Measurements from ENCODE around the gene NAT14. TPM values are rescaled to one million over a fixed set of nuclear protein-coding genes. Genes with fewer than 3 reads are reported as not detected.

The NAT14 gene
- polyA plus RNA-seq, 1 donor (not counting 4 experiments of a cell fraction or from before 2014, with no cell fraction given) = 11.0 TPM

DNA sequence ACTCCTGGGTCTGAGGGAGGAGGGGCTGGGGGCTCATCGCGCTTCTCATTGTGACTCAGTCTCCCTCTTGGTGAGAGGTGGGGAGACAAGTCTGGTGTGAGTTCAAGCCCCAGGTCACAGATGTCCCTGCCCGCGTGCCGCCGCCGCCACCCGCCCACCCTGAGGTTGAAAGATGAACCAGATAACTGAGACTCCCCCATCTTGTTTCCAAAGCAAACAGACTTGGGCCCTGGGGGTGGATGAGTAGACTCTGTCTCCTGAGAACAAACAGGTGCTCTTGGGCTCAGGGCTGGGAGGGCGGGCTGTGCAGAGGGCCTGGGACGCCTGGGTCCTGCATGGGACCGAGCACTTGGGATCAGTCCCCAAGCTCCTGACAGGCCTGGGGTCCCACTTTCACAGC lies 51.4 kb downstream of the NAT14 start:
- H2AFZ ChIP-seq (ENCODE audit: control insufficient read depth, low read length) = no peak overlapping the region
- H3K79me2 ChIP-seq (ENCODE audit: control insufficient read depth, insufficient read depth, low read length) = no peaks in the 10 kb centered on the region
- H3K4me2 ChIP-seq (ENCODE audit: control insufficient read depth, extremely low read depth, insufficient read depth, low read depth, low read length) = no peak overlapping the region
- DNase-seq (ENCODE audit: low read depth, low spot score) = no peak
- no peaks in the 10 kb centered on the region for H3K36me3 ChIP-seq (ENCODE audit: control insufficient read depth in 2 of 2, extremely low read depth in 1 of 2, insufficient read depth in 2 of 2, low read length in 2 of 2)
- H3K27ac ChIP-seq (ENCODE audit: control insufficient read depth, insufficient read depth, low read length) = no peak overlapping the region
- no peak overlapping the region for H3K4me3 ChIP-seq (ENCODE audit: control insufficient read depth in 2 of 3, extremely low read depth in 1 of 3, insufficient read depth in 2 of 3, low read depth in 1 of 3, low read length in 3 of 3)
- H3K9me1 ChIP-seq (ENCODE audit: control insufficient read depth, extremely low read depth, insufficient read depth, low read length) = no peaks in the 10 kb centered on the region
- no peak for TF ChIP-seq EZH2 (IDR thresholded peaks at IDR 0.05; ENCODE audit: low read length)
- TF ChIP-seq, protein P1, sequence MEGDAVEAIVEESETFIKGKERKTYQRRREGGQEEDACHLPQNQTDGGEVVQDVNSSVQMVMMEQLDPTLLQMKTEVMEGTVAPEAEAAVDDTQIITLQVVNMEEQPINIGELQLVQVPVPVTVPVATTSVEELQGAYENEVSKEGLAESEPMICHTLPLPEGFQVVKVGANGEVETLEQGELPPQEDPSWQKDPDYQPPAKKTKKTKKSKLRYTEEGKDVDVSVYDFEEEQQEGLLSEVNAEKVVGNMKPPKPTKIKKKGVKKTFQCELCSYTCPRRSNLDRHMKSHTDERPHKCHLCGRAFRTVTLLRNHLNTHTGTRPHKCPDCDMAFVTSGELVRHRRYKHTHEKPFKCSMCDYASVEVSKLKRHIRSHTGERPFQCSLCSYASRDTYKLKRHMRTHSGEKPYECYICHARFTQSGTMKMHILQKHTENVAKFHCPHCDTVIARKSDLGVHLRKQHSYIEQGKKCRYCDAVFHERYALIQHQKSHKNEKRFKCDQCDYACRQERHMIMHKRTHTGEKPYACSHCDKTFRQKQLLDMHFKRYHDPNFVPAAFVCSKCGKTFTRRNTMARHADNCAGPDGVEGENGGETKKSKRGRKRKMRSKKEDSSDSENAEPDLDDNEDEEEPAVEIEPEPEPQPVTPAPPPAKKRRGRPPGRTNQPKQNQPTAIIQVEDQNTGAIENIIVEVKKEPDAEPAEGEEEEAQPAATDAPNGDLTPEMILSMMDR (optimal IDR thresholded peaks at IDR 0.05 in 1 of 3, IDR thresholded peaks at IDR 0.05 in 1 of 3, conservative IDR thresholded peaks at IDR 0.05 in 1 of 3; ENCODE audit: extremely low read depth in 1 of 3, insufficient read depth in 2 of 3, low read length in 3 of 3) = no peak
- dilution Hi-C loops (cut with MboI; ENCODE audit: extremely low pct_ligation_motif_present, low sequenced_read_pairs) = no loop called here
- H3K27me3 ChIP-seq (ENCODE audit: control insufficient read depth, extremely low read depth, insufficient read depth, low read length) = no peaks in the 10 kb centered on the region
- no peaks in the 10 kb centered on the region for H3K9me3 ChIP-seq (ENCODE audit: control insufficient read depth, low read depth, low read length)
- no peak for FAIRE-seq
- no peak overlapping the region for H3K9ac ChIP-seq (ENCODE audit: control insufficient read depth, extremely low read depth, insufficient read depth, low read length)
- no peaks in the 10 kb centered on the region for H3K4me1 ChIP-seq (ENCODE audit: control insufficient read depth, extremely low read depth, insufficient read depth, low read length)
- H4K20me1 ChIP-seq (ENCODE audit: control insufficient read depth, extremely low read depth, insufficient read depth, low read length) = no peaks in the 10 kb centered on the region

Other genes starting within 250 kb of the NAT14 start
- 26.7 to 49.7 TPM (median 27.5 TPM) in 3 replicates for gene PPP6R1, start 226.2 kb upstream of the NAT14 start, polyA plus RNA-seq
- 20.2 to 26.7 TPM (median 24.7 TPM) in 3 replicates for gene HSPBP1, start 205.1 kb upstream of the NAT14 start, polyA plus RNA-seq
- 0.46 to 1.1 TPM (median 0.98 TPM) in 3 replicates for gene BRSK1, start 201.2 kb upstream of the NAT14 start, polyA plus RNA-seq
- gene TMEM150B, start 159.8 kb upstream of the NAT14 start, polyA plus RNA-seq = not detected in 3 replicates
- gene KMT5C, start 145.3 kb upstream of the NAT14 start, polyA plus RNA-seq = 4.3 to 7.4 TPM (median 6.5 TPM) in 3 replicates
- gene COX6B2, start 130.5 kb upstream of the NAT14 start, polyA plus RNA-seq = 1.4 to 6.5 TPM (median 1.7 TPM) in 3 replicates
- not detected in 3 replicates for gene GARIN5B, start 121.9 kb upstream of the NAT14 start, polyA plus RNA-seq
- 1.6 to 5.1 TPM (median 2.2 TPM) in 3 replicates for gene IL11, start 114.7 kb upstream of the NAT14 start, polyA plus RNA-seq
- 0.19 TPM in 1 of 3 replicates, not detected in the others for gene TMEM190, start 108.4 kb upstream of the NAT14 start, polyA plus RNA-seq
- gene TMEM238, start 100.9 kb upstream of the NAT14 start, polyA plus RNA-seq = 0.23 to 0.31 TPM (median 0.24 TPM) in 3 replicates
- gene RPL28, start 99.3 kb upstream of the NAT14 start, polyA plus RNA-seq = 282 to 1,011 TPM (median 432 TPM) in 3 replicates
- 22.1 to 42.3 TPM (median 31.8 TPM) in 3 replicates for gene UBE2S, start 77.4 kb upstream of the NAT14 start, polyA plus RNA-seq
- gene SHISA7, start 41.9 kb upstream of the NAT14 start, polyA plus RNA-seq = not detected in 3 replicates
- 24.5 to 37.7 TPM (median 34.7 TPM) in 3 replicates for gene ISOC2, start 23.5 kb upstream of the NAT14 start, polyA plus RNA-seq
- not detected in 3 replicates for gene C19orf85, start 20.4 kb upstream of the NAT14 start, polyA plus RNA-seq
- gene ZNF628, start 8.6 kb upstream of the NAT14 start, polyA plus RNA-seq = 0.22 to 1.5 TPM (median 0.39 TPM) in 3 replicates
- not detected in 3 replicates for gene SSC5D, start 3.2 kb downstream of the NAT14 start, polyA plus RNA-seq
- not detected in 3 replicates for gene SBK2, start 51.9 kb downstream of the NAT14 start, polyA plus RNA-seq
- not detected in 3 replicates for gene SBK3, start 60.4 kb downstream of the NAT14 start, polyA plus RNA-seq
- gene ZNF579, start 95.7 kb downstream of the NAT14 start, polyA plus RNA-seq = 1.5 to 4.3 TPM (median 2.4 TPM) in 3 replicates
- gene FIZ1, start 114.3 kb downstream of the NAT14 start, polyA plus RNA-seq = 2.7 to 3.3 TPM (median 2.7 TPM) in 3 replicates
- 2.6 to 6.9 TPM (median 3.1 TPM) in 3 replicates for gene ZNF524, start 115.1 kb downstream of the NAT14 start, polyA plus RNA-seq
- 1.1 to 2.1 TPM (median 1.7 TPM) in 3 replicates for gene ZNF865, start 120.5 kb downstream of the NAT14 start, polyA plus RNA-seq
- gene ZNF784, start 139.4 kb downstream of the NAT14 start, polyA plus RNA-seq = 1.9 to 2.3 TPM (median 2.1 TPM) in 3 replicates
- 3.0 to 8.3 TPM (median 3.7 TPM) in 3 replicates for gene ZNF580, start 155.8 kb downstream of the NAT14 start, polyA plus RNA-seq
- gene ZNF581, start 158.5 kb downstream of the NAT14 start, polyA plus RNA-seq = 14.8 to 18.7 TPM (median 17.1 TPM) in 3 replicates
- 2.3 to 3.5 TPM (median 3.1 TPM) in 3 replicates for gene CCDC106, start 163.0 kb downstream of the NAT14 start, polyA plus RNA-seq
- 109 to 157 TPM (median 109 TPM) in 3 replicates for gene U2AF2, start 169.8 kb downstream of the NAT14 start, polyA plus RNA-seq
- 23.0 to 62.1 TPM (median 23.3 TPM) in 3 replicates for gene EPN1, start 190.0 kb downstream of the NAT14 start, polyA plus RNA-seq

Measured in keratinocyte (primary cell).